ENCODE measurements around the gene ACTL6B.

DNA sequence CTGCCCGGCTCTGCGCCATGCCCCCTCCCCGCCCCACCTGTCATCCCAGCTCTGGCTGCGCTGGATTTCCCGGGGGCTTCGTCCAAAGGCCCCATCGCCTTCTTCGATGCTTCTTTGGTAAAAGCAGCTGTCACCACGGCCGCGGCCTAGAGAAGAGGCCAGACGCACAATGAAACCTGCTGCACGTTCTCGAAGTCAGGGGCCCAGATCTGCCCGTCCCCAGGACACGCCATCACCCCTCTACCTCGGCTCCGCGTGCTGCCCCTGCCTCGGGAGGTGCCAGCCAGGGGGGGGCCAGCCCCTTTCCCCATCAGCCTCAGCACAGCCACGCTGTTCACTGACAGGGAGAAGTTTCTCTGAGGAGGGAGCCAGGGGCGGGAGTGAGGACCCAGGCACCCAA is 31.0 kb upstream of the ACTL6B start:
- TF ChIP-seq SMAD1 (IDR thresholded peaks at IDR 0.05; ENCODE audit: low read depth, low read length, partially characterized antibody), result no peak
- no peak for TF ChIP-seq SRF (CRISPR knock-in tag; IDR thresholded peaks at IDR 0.05)
- TF ChIP-seq, protein P1, sequence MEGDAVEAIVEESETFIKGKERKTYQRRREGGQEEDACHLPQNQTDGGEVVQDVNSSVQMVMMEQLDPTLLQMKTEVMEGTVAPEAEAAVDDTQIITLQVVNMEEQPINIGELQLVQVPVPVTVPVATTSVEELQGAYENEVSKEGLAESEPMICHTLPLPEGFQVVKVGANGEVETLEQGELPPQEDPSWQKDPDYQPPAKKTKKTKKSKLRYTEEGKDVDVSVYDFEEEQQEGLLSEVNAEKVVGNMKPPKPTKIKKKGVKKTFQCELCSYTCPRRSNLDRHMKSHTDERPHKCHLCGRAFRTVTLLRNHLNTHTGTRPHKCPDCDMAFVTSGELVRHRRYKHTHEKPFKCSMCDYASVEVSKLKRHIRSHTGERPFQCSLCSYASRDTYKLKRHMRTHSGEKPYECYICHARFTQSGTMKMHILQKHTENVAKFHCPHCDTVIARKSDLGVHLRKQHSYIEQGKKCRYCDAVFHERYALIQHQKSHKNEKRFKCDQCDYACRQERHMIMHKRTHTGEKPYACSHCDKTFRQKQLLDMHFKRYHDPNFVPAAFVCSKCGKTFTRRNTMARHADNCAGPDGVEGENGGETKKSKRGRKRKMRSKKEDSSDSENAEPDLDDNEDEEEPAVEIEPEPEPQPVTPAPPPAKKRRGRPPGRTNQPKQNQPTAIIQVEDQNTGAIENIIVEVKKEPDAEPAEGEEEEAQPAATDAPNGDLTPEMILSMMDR (IDR thresholded peaks at IDR 0.05 in 2 of 3, conservative IDR thresholded peaks at IDR 0.05 in 1 of 3; ENCODE audit: insufficient read depth in 2 of 3, low read depth in 1 of 3, low read length in 3 of 3), result no peak
- TF ChIP-seq SP2 (IDR thresholded peaks at IDR 0.05; ENCODE audit: extremely low read depth, low read depth, low read length, poor library complexity, severe bottlenecking), result no peak
- no peak for TF ChIP-seq HDAC2 (IDR thresholded peaks at IDR 0.05)

Measured in K562 (cell line).